HG02610 (cell line): ENCODE measurements around the gene SCYGR5.
"Not testable (repeated sequence)": the region's sequence is repeated elsewhere in the genome, so short reads cannot be mapped to it uniquely, and the experiment has no call there.

ENCODE experiments used
- ATAC-seq: cut with Tn5 transposase; IDR thresholded peaks from one replicate; pipeline ENCODE4 v1.9.1; 2021; ENCODE audit warnings: mild to moderate bottlenecking, moderate library complexity; ENCODE audit not compliant: unreplicated experiment

The SCYGR5 gene, protein sequence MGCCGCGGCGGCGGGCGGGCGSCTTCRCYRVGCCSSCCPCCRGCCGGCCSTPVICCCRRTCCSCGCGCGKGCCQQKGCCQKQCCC

GRCh38 chr2:227666631-227667170 is at the start of gene SCYGR5:
Gene SCYGR5 (plus strand): TSS chr2:227666804. CDS start chr2:227666804, 0 bp downstream.
- ATAC-seq: not testable (repeated sequence)

DNA sequence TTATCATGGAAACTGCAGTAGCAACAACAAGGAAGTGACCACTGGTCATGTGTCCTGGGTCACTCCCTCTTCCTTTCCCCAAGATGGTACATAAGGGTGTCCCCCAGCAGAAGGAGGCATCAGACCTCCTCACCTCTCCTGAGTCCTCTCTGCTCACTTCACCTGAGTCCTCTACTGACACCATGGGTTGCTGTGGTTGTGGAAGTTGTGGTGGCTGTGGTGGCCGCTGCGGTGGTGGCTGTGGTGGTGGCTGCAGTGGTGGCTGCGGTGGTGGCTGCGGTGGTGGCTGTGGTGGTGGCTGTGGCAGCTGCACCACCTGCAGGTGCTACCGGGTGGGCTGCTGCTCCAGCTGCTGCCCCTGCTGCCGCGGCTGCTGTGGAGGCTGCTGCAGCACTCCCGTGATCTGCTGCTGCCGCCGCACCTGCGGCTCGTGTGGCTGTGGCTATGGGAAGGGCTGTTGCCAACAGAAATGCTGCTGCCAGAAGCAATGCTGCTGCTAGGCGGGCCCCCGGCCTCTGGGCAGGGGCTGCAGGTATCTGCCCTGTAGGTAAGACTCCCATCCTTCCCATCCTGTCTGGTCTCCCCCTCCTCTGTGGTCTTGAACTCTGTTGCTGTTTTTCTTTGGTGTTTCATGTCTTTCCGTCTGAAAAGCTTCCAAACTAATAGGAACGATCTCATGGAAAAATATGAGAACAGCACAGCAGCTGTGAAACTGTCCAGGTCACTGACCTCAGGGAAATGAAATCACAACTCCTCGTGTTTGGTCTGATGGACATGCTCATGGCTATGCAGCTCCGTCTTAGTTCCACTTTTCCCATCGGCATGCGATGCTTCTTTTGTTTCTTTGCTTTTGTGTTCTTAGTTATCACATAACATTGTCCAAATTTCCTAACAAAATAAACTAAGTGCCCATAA is 49.0 kb upstream of the SCYGR5 start, which contains the start of gene SCYGR4:
Gene SCYGR4 (plus strand): TSS at position 183 of the 915 bp plus-strand sequence. CDS start 0 bp downstream, at position 183.
- no peak for ATAC-seq

- ATAC-seq: no peak
These were observed 43.4 kb upstream of the SCYGR5 start for GRCh38 chr2:227623226-227623625.

DNA sequence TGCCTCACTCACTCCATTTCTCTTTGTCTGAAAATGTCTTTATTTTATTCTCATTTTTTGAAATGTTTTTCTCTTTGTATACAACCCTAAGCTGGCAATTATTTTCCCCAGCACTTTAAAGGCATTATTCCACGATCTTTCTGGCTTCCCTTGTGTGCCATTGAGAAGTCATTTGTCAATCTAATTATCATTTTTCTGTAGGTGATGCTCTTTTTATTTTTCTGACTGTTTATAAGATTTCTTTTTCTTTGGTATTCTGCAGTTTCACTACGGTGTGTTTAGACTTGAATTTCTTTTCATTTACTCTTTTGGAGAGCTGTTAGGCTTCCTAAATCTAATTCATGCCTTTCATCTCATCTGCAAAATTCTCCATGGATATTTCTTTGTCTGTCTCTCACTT is 41.2 kb upstream of the SCYGR5 start:
- no peak for ATAC-seq

DNA sequence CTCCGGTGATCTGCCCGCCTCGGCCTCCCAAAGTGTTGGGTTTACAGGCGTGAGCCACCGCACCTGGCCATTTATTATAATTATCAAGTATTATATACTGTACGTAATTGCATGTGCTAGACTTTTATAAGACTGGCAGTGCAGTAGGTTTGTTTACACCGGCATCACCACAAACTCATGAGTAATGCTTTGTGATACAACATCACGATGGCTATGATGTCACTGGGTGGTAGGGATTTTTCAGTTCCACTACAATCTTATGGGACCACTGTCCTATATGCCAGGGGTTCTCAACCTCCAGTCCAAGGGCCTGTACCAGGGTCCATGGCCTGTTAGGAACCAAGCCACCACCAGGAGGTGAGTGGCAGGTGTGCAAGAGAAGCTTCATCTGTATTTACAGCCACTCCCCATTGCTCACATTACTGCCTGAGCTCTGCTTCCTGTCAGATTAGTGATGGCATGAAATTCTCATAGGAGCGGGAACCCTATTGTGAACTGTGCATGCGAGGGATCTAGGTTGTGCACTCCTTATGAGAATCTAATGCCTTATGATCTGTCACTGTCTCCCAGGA is 39.9 kb upstream of the SCYGR5 start:
- ATAC-seq: no peak

DNA sequence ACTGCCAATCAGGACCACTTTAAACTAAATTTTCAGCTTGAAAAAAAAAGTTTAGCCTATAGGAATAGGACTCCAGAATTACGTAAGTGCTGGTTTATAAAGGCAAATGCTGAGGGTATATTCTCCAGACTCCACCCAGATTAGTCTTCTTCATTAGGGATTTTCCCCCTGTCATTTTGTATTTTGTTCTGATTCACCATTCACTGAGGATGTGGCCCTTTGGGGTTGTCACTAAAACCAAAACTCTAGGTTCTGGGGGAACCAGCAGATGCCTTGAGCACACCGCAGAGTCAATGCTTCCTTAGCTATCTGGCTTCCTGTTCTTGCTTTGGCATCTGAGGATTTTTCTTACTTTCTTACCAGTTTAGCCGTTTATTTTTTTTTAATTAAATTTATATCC is 38.8 kb upstream of the SCYGR5 start:
- peak; percentile 100 for ATAC-seq

- no peak for ATAC-seq
These were observed 37.2 kb upstream of the SCYGR5 start for GRCh38 chr2:227629435-227629834.

DNA sequence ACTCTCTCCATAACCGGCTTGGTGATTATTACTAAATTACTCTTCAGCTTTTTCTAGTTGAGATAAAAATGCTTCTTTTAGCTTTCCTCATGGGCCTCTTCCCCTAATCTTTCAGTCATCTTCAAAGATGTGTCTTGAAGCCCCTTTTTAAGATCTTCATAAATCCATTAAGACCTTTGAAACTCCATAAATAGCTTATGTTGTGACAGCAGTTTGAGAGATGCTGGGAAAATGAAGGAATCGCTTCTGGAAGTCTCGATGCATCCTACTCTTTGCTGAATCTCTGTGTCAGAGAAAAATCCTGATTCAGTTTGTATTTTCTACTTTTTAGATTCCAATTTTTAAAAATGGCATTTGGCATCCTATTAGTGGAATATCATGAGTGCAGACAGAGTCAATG is 36.3 kb upstream of the SCYGR5 start:
- ATAC-seq: no peak

DNA sequence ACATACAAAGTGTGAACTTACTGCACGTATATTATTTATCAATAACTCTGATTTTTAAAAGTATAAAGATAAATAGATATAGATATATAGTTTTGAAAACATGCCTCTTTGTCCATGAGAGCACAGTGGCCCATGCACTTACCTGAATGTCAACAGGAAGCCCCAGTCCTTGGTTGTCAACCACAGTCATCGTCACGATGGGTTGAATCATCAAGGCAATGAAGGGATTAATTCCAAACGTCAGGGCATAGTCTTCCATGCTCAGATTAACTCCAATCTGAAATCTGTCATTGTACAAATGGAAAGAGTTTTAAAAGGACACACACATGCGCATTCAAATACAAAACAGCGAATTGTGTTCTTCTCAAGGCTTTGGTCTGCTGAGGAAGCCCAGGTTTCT is 33.8 kb upstream of the SCYGR5 start:
- no peak for ATAC-seq

- no peak for ATAC-seq
These were observed 32.4 kb upstream of the SCYGR5 start for GRCh38 chr2:227634201-227634600.

DNA sequence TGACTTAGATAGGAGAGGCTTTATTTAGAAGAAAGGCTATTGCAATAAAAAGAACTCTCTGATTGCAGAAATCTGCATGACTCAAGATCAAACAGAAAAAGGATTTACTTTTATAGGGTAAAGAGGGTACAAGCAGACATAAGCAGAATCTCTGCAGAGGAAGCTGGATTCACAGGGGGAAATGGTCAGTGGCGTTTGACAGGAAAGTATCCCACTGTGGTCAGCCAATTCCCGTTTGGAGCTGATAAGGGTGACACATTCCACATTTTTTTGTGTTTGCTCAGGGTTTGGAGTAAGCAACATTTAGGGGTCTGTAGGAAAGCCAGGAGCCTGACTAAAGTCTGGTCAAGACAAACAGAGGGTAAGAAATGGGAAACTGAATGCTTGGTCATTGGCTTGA is 23.9 kb upstream of the SCYGR5 start:
- ATAC-seq: no peak

- ATAC-seq: no peak
These were observed 22.5 kb upstream of the SCYGR5 start for GRCh38 chr2:227643990-227644551.

GRCh38 chr2:227653419-227653818 is 13.2 kb upstream of the SCYGR5 start:
- ATAC-seq: no peak

- ATAC-seq: no peak
These were observed 12.2 kb upstream of the SCYGR5 start for GRCh38 chr2:227654426-227654825.

DNA sequence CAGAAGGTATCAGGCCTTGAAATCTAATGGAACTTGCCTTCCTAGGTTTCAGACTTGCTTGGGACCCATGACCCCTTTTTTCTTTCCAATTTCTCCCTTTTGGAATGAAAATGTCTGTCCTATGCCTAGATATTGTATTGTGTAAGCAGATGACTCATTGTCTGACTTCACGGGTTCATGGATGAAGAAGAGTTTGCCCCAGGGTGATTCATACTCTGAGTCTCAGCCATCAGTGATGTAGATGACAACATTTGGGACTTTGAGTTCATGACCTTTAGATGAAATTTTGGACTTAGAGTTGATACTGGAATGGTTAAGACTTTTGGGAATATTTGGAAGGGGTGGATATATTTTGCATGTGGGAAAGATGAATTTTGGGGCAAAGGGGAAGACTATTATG is 11.2 kb upstream of the SCYGR5 start:
- ATAC-seq: peak; percentile 62

DNA sequence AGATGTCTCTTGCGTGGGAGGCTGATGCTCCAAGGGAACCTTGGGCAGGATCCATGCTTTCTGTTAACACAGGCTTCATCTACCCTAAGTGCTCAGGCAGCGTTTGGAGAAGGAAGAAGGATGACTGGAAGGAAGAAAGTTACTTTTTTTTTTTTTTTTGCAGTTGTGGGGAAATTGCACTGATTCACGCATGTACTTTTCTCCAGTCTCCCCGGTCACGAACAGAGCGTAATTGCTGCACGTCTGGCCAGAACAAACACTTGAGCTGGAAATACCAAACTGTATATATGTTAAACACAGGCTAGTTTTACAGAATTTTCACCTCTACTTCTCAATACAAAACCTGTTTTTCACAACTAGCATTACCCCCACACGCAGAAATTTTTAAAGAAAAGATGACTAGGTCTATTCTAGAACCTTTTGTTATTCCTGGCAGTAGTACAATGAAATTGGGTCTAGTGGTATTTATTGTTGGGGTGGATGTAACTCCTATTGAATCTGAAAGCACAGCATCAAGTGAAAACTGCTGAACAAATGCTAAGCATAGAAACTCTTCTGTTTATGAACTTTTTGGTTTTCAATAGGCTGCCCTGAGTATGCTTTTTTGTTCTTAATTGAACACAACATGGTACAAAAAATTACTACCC is 9.3 kb upstream of the SCYGR5 start:
- no peak for ATAC-seq

DNA sequence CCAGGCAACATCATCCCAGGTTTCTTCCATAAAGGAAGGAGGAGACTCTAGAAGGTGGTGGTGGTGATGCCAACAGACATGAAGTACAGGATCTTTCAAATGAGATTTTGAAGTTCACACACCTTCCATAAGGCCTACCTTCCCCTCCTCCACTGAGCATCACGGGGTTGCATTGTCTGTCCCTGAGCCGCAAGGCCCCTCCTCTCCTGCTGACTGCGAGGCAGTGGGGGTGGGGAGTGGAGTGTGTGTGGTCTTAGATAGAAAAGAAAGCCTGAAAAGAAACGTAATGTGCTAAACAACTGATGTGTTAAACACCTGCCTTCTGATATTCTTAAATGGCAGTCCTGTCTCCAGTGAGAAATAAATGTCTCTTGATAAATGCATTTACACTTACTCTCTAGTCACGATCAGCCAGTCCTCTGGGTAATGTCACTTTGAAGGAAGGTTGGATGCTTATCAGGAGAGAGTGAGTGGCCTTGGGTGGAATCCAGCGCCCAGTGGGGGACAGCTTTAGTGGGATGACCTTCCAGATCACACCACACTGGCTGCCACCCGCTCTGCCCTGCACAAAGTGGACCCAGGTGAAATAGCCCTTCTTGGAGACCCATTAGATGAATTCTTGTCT is 5.5 kb upstream of the SCYGR5 start:
- no peak for ATAC-seq

GRCh38 chr2:227661827-227662226 is 4.8 kb upstream of the SCYGR5 start:
- no peak for ATAC-seq

GRCh38 chr2:227665189-227665940 is 1.2 kb upstream of the SCYGR5 start:
- no peak for ATAC-seq
